Measurements from ENCODE around the gene GIT1.

The GIT1 gene, protein sequence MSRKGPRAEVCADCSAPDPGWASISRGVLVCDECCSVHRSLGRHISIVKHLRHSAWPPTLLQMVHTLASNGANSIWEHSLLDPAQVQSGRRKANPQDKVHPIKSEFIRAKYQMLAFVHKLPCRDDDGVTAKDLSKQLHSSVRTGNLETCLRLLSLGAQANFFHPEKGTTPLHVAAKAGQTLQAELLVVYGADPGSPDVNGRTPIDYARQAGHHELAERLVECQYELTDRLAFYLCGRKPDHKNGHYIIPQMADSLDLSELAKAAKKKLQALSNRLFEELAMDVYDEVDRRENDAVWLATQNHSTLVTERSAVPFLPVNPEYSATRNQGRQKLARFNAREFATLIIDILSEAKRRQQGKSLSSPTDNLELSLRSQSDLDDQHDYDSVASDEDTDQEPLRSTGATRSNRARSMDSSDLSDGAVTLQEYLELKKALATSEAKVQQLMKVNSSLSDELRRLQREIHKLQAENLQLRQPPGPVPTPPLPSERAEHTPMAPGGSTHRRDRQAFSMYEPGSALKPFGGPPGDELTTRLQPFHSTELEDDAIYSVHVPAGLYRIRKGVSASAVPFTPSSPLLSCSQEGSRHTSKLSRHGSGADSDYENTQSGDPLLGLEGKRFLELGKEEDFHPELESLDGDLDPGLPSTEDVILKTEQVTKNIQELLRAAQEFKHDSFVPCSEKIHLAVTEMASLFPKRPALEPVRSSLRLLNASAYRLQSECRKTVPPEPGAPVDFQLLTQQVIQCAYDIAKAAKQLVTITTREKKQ

DNA sequence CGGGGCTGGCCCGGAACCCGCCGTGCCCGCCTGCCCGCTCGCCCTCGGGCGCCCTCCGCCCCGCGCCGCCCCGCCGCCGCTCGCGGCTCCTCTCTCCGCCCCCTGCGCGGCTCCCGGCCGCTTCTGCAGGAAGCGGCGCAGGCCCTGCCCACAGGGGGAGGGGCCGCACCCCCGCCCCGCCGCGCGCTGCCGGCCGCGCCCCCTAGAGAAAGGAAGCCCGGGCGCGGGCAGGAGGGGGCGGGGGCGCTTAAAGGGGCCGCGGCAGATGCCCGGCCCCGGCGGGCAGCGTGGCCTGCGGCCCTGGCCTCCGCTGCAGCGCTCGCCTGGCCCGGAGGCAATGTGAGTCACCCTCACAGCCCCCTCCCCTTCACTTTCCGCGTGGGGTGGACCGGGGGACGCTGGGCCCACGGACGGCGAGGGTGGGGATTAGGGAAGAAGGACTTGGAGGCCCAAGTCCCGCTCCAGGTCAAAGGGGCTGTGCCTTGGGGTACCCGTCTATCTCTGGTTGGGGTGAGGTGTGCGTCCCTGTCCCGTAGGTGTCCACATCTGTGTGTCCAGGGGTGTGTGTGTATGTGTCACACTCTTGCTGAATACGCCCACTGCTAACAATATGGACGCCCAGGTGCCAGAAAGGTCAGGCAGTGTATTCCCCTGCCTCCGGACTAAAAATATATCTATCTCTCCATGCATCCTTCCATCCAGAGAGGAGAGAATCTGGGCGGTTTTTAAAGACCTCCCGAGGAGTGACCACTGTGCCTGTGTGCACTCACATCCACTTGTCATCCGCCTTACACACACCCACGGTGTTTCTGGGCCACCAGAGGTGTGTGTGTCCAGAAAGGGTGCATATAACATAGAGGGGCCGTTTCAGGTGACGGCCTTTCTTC, at the start of gene GIT1:
Gene GIT1 (minus strand): TSS at position 125 of the 887 bp plus-strand sequence. CDS start 270 bp downstream, outside the sequence.
- DNase-seq (ENCODE audit: low spot score), result peak; percentile 74

DNA sequence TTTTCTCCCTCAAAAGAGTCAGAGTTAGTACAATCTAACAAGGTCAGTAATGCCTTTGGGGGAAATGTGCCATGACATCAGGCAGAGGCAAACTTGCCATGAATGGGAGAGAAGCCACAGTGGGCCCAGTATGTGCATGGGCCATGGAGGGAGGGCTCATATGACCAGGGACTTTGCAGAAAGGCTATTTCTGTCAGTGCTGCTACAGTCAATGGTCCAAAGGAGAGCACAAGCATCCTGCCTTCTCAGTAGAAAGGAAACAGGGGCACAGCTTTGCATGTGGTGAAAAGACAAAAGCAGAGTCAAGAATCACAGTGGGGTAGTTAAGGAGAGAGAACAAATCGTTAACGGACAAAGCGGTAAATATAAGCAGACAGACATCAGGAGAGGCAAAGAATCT, 44.4 kb upstream of the GIT1 start:
- no peak for DNase-seq (ENCODE audit: low spot score)

DNA sequence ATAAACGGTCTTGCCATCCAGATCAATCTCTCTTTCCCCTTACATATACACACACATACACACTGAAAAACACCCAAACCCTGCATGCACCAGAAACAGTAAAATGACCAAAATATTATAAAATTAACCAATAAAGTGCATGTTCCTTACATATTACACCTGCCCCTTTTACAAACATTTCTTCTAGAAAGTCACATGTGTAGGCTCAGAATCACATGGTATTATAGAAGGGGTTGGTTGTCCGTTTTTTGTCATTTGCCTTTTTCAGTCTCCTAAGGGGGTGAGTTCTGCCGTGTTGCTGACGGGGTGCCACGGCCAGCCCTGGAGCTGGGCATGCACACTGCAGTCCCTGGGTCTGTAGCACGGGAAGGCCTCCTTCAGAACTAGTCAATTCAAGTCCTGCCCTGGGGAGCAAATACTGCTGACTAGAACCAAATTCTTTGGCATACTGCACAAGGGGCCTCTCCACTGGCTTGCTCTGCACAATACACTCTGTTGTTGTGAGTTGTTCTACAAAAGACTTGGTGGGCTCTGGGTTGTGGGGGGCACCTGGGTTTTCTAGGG, 41.3 kb upstream of the GIT1 start:
- no peak for DNase-seq (ENCODE audit: low spot score)

DNA sequence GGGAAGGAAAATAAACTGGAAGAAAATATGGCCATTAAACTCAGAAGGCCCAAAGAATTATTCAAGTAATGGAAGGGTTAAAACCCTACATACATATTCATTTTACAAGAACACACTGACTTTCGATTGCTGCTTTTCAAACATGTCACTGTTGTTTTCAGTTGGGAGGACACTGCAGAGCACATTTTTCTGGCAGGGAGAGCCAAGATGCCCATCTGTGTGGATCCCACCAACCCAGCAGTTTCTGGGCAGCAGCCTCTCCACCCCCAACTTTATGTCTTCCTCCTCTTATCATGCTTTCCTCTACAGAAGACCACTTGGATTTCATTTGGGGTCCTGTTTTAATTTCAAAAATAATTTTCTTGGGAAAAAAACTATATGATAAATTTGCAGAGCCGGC, 40.4 kb upstream of the GIT1 start:
- DNase-seq (ENCODE audit: low spot score), result no peak

DNA sequence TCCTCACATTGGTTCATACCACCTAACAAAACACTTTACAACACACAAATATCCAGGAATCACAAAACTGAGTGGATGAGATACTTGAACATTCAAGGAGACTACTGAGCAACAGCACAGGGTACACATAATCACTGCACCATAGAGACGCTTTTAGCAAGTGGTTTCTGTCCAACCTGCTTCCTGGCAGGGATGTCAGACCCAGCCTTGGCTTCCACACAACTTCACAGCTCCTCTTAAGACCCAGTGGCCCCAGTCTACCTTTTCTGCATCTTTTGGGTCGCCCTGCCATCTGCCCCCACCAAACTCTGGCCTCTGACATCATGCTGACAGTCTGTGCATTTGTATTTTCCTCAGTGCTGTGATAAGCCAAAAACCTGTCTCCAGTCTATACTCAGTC, 39.2 kb upstream of the GIT1 start:
- DNase-seq (ENCODE audit: low spot score), result no peak

DNA sequence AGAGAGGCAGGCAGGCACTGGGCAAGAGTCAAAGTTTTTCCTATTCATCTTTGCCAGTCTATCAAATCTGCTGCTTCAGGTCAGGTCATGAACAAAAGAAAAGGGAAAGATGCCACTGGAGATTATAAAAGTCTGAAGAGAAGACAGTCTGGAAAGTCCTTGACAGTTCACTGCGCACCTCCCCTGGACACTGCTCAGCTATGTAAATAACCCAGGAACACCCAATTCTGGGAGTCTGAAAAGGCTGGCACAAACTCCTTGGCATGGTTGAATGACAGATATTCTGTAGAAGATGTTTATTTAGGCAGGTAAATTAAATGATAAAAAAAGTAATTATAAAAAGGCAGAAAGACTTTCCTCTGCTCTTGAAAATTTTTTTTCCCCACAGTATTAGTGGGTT, 38.5 kb upstream of the GIT1 start:
- no peak for DNase-seq (ENCODE audit: low spot score)

DNA sequence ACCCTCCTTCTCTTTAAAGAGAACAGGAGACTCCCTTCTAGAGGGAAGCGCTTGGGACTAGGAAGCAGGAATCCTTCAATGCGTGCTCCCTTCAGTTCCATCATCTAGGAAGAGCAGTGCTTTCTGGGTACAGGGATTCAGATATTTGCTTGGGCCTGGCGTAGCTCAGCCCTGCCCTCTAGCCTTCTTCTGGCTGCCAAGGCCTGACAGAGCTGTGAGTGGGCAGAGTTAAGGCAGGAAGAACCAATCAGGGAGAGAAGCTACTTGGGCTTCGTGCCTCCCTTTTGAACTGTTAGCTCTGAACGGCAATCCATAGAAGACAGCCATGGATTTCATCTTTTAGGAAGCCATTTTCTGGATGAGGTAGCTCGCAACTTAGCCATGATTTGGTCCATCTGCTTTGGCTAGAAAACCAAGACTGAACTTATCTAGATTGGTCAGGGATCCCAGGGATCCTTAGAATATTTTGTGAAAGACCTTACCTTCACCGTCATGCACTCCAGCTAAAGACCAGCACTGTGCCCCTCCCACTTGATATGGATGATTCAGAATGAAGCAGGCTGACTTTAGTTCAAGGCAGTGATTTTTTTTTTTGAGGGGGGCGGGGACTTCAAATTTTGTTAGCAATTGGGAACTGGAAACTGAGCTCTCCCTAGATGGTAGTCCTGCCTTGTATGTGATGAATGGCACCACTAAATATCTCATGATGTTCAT, 35.7 kb upstream of the GIT1 start:
- no peak for DNase-seq (ENCODE audit: low spot score)

DNA sequence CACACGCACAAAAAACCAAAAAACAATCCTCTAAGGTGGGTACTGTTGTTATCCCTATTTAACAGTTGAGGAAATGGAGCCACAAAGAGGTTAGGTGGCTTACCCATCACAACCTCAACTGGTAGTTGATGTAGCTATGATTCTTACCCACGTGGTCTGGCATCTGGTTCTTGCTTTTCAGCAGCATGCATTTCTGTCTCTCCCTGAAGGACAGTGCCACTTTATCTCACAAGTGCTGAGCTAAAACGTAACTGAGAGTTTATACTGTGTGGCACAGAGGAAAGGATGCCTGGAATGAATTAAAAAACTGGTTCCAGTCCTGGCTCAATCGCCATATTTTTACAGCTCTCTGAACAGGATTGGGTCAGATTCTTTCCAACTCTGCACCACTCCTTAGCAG, 35.1 kb upstream of the GIT1 start:
- DNase-seq (ENCODE audit: low spot score), result no peak

DNA sequence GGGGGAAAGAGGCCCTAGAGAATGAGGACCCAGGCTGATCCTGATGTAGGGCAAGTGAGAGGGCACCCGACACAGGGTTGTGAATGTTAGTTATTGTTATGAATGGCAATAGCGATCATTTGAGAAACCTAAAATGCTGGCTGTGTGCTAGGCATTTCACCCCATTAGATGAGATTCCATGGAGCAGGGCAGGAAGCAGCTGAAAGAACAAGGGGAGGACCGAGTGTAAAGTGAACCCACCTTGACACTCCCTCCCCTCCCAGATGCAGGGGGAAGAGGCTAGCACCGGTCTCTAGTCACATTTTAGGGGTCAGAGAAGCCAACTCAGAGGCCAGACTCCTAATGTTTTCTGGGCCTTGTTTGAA, 33.8 kb upstream of the GIT1 start:
- no peak for DNase-seq (ENCODE audit: low spot score)

DNA sequence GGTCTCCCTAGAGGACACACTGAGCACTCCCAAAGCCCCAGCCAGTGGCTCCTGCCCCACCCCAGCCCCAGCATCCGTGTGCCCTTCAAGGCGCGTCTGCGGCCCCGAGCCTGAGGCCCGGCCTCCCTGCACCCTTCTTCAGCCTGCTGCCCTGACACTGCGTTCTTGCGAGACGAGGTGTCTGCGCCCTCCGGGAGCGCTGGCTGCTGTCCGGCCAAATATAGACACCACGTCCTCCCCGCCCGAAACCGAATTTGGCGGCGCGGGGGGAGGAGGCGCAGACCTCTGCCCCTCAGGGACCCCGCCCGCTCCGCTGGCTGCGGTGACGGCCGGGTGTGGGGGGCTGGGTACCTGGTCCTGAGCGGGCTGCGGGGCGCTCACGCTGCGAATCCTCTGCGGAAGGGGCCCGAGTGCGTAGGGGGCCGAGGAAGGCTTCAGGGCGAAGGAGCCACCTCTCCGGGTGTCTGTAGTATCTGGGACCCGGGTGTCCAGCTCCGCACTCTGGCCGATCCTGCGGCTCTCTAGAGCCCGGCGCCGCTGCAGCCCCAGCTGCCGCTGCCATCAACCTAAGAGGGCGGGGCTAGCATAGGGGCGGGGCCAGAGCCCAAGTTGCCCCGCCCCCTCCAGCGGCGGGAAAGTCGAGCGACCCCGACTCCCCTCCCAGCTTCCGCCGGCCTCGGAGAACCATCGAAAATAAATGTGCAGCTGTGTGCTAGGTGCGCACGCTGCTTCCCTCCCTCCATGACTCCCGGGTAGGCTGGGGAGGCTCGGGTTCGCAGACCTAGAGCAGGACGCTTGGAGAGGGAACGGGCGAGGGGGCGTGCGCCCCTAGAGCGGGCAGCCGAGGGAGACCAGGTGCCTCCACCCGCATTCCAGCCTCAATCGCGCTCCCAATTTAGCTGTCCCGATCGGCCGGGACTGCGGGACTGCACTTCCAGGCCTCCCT, 33.2 kb upstream of the GIT1 start, which contains the start of gene CORO6:
Gene CORO6 (minus strand): TSS at position 576 of the 946 bp plus-strand sequence. CDS start 1,491 bp downstream, outside the sequence.
- DNase-seq (ENCODE audit: low spot score), result no peak

DNA sequence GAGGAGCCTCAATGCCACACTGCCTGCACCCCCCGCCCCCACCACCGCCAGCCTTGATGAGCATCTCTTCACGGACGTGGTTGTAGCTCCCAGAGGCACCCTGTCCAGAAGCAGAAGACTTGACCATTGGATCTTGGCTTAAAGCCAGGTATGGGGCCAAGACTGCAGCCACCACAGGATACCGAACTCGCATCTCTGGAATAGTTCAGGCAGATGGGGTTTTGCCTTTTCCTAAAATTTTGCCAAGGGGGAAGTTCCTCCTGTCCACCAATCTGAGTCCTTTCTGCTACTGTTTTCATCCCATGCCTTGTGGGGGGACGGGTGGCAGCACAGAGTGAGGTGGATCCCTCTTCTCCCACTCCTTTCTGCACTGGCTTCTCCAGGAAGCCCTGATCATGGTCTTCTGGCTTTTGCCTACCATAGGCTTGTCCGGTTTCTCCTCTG, 32.3 kb upstream of the GIT1 start:
- DNase-seq (ENCODE audit: low spot score), result no peak

DNA sequence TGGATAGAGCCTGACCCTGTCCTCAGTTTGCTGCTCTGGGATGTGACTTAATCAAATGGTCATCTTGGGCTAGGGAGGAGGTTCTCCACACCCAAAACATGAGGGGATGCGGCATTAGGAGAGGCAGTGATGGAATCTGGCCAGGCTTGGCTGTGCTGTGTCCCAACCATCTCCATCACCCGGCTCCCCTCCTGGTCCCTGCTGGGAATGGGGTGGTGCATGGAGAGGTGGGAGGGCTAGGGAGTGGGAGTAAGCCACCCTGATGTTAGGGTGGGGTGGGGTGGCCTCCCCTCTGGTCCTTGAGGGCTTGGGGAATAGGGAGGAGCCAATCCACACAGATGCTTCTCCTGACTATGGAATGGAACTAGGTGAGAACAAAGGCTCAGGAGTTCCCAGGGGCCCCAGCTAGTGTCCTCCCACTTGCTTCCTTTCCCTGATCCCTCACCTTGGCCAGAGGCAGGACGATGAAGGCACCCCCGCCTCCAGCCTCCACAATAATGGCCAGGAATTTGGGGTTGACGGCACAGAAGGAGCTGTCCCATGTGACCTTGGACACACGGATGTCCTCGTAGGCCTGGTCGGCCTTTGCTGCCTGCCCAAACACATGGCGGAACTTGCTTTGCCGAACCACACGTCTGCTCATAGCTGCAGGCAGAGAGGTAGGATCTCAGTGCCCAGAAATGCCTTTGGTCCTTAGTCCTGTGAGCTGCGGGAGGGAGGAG, 31.5 kb upstream of the GIT1 start:
- DNase-seq (ENCODE audit: low spot score), result no peak

DNA sequence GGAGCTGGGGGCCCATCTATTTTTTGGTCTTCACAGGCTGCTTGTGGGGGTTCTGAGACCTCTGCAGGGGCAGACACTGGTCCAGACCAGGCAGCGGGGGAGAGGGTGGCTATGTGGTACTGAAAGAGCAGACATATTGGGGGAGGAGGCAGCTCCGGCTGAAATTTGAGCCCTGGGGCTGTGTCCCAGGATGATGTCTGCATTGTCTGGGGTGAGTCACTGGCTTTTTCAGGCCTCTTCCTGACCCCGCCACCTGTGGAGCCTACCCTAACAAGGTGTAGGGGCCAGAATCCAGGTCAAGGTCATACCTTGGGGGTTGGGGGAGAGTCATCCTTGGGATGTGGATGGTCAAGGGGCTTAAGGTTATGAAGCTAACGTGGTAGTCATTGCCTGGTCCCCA, 30.8 kb upstream of the GIT1 start:
- no peak for DNase-seq (ENCODE audit: low spot score)

DNA sequence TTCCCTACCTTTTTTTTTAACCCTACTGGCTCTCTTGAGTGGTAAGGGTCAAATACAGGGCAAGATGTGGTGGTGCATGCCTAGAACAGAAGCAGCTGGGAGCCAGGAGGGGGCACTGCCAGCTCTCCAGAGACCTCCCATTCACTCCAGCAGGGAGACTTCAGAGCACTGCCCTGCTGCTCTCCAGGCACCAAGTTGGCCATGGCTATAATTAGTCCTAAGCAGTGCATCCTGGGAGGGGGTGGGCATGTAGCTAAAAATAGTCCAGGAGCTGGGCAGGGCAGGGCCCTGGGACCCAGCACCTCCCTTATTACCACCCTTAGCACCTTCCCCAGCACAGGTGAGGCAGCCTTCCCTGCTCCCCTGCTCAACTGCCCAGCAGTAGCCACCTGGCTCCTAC, 29.8 kb upstream of the GIT1 start:
- DNase-seq (ENCODE audit: low spot score), result peak; percentile 68

DNA sequence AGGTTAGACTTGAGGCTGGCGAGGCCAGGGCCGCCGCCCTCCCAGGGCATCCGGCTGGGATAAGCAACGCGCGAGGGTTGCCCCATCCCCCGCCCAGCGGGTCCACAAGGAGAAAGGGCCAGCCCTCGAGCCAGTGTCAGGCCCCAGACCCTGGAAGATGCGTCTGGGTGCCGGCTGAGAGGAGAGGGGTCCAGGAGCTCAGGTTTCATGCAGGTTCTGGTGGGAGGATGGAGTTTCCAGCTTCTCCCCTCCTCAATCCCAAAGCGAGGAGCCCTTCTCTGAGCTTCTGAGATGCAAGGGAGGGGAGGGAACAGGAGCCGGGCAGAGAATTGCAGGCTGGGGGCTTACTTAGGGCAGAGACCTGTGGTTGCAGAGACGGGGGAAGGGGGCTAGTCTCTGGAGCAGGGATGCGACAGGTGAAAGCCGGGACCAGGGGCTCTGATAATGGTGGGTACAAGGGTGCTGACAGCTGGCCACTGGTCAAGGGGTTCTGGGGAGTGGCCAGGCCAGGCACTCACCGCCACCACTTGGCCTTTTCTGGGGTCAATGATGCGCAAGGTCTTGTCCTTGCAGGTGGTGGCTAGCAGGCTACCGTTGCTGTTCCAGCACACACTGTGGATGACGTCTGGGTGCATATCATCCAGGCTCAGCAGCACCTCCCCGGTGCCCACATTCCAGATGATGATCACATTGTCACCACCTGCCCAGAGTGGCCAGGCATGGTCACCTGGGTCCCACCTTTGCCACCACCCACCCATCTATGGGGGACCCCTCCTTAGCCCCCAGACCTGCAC, 29.0 kb upstream of the GIT1 start:
- DNase-seq (ENCODE audit: low spot score), result no peak

DNA sequence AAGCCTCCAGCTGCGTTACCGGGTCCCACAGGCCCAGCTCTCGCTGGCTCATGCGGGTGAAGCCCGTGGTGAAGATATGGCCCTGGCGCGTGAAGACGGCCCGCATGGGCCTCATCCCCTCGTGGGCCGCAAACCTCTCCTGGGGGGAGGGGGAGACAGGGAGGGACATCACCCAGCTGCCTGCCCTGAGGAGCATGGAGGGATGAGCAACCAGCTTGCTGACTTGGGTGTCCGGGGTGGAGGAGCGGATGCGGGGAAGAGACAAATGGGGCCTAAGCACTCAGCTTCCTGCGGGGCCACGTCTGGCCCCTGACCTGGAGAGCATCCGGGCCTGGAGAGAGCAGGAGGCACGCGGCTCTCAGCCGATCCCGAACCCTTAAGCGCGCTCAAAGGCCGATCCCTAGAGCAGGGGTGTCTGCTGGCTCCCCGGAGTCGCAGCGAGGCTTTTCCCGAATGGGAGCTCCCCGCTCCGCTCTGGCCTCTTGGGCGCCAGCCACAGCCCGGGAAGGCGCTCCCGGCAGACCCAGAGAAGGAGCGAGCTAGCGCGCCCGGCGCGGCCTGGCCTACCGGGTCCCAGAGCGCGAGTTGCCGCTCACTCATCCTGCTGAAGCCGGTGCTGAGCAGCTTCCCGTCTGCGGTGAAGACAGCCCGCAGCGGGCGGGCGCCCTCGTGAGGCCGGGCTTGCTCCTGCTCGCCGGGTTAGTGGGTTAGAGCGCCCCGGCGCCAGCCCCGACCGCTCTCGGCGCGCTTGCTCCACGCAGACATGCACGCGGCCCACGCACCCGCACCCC, 28.2 kb upstream of the GIT1 start:
- DNase-seq (ENCODE audit: low spot score), result peak; percentile 61

DNA sequence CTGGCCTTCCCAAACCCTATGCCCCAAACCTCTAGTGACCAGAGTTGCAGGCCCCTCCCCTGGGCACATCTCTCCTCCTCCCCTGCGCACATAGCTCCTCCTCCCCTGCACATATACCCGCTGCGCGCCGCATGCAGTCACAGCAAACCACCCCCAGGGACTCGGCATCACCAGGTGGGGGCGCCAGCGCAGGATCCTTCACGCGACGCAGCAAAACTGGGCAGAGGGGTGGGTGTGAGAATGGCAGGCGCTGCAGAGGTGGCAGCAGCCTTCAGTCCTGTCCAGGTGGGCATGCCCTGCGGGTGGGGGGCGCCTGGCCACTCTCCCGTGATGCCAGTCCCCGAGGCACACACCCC, 27.7 kb upstream of the GIT1 start:
- peak; percentile 61 for DNase-seq (ENCODE audit: low spot score)
